NCI-H1436 treated with DMSO at 0.1 percent for 48 hours (cell line): ENCODE measurements around the gene MYO7B.

Source experiments
- DNase-seq: peaks from one replicate; lab custom pipeline; 2025; lab: John Stamatoyannopoulos, UW

Gene MYO7B

GRCh38 chr2:127650041-127650784 is 114.7 kb downstream of the MYO7B start:
- DNase-seq: no peak

- no peak for DNase-seq
Observed at GRCh38 chr2:127650785-127651380, 115.4 kb downstream of the MYO7B start.

GRCh38 chr2:127651381-127651809 is 115.9 kb downstream of the MYO7B start:
- DNase-seq: no peak

- DNase-seq: no peak
Observed at GRCh38 chr2:127651971-127652550, 116.6 kb downstream of the MYO7B start.

- DNase-seq: no peak
Observed at GRCh38 chr2:127652786-127653357, 117.4 kb downstream of the MYO7B start.

- no peak for DNase-seq
Observed at GRCh38 chr2:127653421-127654083, 118.1 kb downstream of the MYO7B start.

- no peak for DNase-seq
Observed at GRCh38 chr2:127654084-127654837, 118.8 kb downstream of the MYO7B start.

- DNase-seq: no peak
Observed at GRCh38 chr2:127654838-127655175, 119.3 kb downstream of the MYO7B start.

- DNase-seq: no peak
Observed at GRCh38 chr2:127655209-127656073, 120.0 kb downstream of the MYO7B start.

- no peak for DNase-seq
Observed at GRCh38 chr2:127656569-127657231, 121.2 kb downstream of the MYO7B start.

- no peak for DNase-seq
Observed at GRCh38 chr2:127657232-127657595, 121.7 kb downstream of the MYO7B start.

- DNase-seq: no peak
Observed at GRCh38 chr2:127658146-127658545, 122.7 kb downstream of the MYO7B start.

GRCh38 chr2:127658641-127659407 is 123.3 kb downstream of the MYO7B start:
- no peak for DNase-seq

- DNase-seq: no peak
Observed at GRCh38 chr2:127659408-127660290, 124.2 kb downstream of the MYO7B start.

GRCh38 chr2:127660291-127660578 is 124.8 kb downstream of the MYO7B start:
- DNase-seq: no peak

GRCh38 chr2:127661072-127661649 is 125.7 kb downstream of the MYO7B start:
- no peak for DNase-seq

GRCh38 chr2:127661949-127662510 is 126.5 kb downstream of the MYO7B start:
- no peak for DNase-seq

- no peak for DNase-seq
Observed at GRCh38 chr2:127662937-127663565, 127.6 kb downstream of the MYO7B start.
